CD4-positive, alpha-beta T cell treated with Interleukin-1 beta for 1 hour (primary cell): ENCODE data around the gene DCLRE1A.
A peak's percentile ranks its signal among the peaks of the same experiment; 100 is the strongest.
"Not testable (repeated sequence)": the region's sequence is repeated elsewhere in the genome, so short reads cannot be mapped to it uniquely, and the experiment has no call there.

Experiments used
- DNase-seq, 2 donors: peaks; one replicate each; pipeline ENCODE4 v3.0.0-alpha.2; 2020 to 2022

DCLRE1A gene

DNA sequence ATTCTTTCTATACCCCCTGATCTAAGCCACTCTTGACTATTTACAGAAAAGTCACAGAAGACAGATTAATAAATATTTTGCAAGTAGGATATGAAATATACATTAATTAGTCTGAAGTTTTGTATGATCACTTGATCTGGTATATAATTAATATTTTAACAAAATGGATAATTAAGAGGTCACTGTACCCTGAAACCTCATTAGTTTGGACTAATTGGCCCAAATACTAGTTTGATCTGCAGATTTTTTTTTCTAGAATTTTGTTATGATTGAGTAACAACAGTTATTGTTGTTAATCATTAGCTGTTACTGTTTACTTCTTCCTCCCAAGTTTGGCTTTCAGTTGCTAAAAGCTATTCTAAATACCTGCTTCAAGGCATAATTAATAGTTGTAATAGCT, 3.3 kb upstream of the DCLRE1A start:
- no peak for DNase-seq

DNA sequence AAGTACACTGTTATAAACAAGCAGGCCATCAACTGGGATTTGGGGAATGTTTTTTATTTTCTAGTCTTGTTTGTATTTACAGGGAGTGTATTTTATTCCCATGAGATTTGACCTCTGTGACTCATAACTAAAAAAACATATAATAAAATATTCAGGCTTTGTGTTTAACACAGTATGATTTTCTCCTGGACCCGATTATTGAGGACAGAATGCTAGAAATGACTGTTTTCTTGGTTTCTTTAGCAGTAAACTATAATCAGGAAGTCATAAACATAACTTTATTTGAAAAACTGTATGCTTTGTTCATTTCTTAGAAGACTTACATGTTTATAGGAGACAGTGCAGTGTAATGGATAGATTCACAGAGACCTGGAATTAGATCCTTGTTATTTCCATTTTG, 2.7 kb upstream of the DCLRE1A start:
- no peak for DNase-seq

DNA sequence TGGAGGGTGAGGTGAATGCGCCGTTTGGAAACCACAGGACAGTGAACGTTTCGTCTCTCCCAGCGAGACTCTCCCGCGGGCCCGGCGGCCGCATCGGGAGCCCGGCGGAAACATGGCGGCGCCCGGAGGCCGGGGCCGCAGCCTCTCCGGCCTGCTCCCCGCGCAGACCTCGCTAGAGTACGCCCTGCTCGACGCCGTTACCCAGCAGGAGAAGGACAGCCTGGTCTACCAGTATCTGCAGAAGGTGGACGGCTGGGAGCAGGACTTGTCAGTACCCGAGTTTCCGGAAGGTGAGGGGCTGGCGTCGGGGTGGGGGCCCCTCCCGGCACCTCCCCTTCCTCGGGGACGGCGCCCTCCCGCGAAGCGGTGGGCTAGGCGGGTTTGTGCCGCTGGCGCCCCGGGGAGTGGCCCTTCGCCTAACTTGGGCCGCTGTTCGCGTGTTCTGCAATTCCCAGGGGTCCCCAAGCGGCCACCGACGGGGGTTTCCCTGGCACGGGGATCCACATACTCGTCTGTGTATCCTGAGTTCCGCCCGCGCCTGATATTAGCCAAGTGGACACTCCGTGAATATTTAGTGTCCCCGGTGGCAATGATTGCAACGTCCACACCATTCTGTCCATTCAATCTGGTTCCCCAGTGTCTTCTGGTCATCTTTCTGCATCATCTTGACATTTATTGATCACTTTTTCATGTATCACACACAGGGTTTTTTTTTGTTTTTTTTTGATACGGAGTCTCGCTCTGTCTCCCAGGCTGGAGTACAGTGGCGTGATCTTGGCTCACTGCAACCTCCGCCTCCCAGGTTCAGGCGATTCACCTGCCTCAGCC, 1.1 kb upstream of the DCLRE1A start:
- peak; percentile 48 to 58 for DNase-seq

DNA sequence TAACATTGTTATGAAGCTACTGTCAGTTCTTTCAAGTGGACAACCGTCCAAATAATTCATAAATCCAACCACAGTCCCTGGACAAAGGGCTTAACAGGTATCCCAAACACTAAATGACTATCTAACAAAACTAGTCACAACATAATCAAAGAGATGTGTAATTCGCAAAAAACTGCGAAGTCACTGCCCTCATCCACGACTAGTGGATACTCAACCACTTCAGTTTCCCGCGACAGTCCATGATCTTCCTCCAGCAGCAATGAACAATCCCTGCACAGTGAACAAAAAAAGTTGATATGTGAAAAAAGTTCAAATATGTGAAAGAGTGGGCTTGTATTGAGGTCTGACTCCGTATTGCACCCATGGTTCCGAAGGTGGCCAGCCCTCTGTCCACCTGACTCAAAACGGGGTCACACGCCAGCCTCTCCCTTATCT, 287 bp downstream of the DCLRE1A start:
- DNase-seq: no peak

DNA sequence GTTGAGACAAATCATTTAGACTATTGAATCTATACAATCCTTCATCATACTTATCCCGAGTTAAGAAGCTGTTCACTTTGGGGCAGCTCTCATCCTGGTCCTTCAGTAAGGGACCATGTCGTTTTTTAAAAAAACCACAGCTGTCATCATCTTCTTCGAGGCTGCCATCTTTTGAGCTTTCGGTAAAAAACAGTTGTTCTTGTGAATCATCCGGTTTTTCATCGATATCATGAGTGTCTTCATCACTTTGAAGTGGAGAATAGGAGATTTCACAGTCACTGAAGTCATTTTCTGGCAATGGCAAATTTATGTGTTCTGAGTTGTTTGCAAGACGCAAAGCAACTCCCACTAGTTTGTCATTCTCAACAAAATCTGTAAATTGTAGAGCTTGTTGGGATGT, 3.9 kb downstream of the DCLRE1A start:
- no peak for DNase-seq

DNA sequence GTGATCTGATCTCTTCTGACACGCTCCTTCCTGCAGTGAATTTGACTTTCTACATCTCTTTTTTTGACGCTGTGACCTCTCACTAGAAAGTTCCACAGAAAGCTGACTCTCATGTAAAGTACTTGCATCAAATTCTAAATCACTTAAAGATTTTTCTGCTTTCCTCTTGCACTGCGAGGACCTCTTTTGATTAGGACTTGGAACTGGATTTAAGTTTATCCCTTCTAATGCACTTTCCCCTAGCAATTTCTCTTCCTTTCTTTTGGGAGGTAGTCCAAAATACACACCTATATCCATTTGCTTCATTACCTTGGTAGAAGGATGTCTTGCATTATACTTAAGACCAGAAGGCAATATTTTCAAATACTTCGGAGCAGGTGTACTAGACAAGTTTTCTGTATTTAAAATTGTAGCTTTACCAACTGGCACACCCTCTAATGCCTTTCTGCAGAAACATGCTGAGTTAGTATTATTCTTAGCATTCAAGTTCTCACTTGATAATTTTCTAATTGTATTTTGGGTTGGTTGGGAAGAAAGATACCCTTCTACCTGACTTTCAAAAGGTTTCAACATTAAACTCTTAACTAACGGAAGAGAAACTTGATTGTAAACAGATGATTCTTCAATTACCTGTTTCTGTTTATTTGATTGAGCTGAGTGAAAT, 4.6 kb downstream of the DCLRE1A start:
- DNase-seq: no peak

DNA sequence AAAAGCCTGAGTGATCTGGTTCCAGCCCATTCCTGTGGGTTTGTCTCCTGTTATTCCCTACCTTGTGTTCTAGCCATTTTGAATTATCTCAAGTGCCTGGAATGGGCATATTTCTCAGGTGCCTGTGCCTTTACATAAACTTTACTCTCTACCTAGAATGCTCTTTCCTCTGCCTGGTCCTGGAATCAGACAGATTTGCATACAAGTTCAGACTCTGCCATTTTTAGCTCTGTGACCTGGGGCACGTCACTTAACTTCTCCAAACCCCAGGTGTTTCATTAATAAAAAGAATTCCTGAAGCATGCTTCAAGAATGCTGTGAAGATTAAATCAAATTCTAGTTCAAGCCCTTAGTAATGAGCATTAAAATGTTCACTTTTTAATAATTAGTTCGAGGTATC, 7.8 kb downstream of the DCLRE1A start:
- no peak for DNase-seq

DNA sequence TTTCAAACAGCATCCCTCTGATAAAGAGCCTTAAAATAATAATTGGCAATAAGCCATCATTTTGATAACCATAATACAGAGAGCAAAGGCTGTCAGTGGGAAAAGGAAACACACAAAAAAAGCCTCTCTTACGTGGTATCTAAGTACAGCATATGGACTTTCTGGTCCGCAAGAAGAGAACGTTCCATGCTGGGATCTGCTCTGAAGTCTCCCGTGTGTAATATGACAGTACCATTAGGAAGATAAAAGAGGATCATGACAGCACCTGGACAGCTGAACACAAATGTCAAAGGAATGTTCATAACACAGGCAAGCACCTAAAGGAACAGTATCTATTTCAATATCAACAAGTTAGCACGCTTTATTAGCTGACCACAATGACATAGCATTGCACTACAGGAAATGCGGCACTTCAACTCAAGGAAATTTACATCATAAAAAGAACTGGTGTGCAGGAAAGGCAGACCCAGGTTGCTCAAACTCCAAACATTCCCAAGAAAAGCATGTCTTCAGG, 9.9 kb downstream of the DCLRE1A start:
- no peak for DNase-seq

DNA sequence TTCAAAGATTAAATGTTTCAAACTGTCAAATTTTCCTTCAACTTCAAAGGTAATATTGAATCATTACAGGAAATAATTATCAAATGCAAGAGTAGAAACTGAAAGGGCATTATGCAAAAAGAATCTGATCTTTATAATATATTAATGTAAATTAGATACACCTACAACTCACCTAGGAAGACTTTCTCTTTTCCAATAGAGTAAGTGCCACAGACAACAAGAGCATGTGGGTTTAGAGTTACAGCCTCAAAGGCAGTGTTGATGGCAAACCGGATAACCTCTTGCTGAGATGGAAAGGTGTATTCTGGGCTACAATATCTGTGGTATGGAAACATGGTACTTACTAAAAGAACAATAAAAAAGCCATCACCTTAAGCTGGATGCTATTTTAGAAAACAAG, 11.7 kb downstream of the DCLRE1A start:
- no peak for DNase-seq

DNA sequence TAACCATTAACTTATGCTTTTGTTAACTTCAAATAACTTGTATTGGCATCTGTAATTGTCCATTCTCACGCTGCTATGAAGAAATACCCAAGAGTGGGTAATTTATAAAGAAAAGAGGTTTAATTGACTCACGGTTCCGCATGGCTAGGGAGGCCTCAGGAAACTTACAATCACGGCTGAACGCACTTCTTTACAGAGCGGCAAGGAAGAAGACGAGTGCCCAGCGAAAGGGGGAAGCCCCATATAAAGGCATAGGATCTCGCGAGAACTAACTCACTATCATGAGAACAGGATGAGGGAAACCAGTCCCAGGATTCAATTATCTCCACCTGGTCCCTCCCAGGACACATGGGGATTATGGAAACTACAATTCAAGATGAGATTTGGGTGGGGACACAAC, 25.3 kb downstream of the DCLRE1A start:
- DNase-seq: not testable (repeated sequence)

DNA sequence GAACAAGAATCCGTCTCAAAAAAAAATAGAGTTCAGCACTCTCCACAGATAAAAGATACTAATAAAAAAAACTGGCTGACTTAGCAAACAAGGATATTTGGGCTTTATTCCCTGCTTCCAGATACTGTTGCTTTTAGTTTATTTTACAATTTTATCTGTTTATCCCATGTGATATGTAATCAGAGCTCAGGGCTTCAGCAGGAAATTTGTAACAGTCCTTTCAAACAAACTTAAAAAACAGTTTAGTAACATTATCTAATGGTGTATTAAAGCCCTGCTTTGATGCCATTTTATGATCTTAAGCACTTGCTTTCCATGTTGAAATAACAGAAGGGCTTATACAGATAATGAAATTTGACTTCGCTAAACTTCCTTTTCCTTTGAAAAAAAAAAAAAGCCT, 28.1 kb downstream of the DCLRE1A start:
- no peak for DNase-seq

DNA sequence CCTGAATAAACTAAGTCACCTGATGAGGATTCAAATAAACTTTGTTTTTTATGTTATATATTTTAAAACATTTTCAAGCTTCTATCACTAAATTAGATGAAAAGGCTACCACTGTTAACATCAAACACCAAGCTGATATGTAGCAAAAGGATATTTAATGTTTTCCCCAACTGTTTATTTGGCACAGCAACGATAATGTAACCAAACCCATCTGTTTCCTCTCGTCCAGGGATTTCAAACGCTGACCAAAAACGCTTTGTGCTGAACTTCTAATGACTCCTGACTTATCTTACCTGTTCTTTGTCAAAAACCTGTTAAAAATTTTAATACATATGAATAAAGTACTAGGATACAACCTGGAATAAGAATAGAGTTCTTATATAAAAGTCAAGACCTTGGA, 30.5 kb downstream of the DCLRE1A start:
- no peak for DNase-seq

DNA sequence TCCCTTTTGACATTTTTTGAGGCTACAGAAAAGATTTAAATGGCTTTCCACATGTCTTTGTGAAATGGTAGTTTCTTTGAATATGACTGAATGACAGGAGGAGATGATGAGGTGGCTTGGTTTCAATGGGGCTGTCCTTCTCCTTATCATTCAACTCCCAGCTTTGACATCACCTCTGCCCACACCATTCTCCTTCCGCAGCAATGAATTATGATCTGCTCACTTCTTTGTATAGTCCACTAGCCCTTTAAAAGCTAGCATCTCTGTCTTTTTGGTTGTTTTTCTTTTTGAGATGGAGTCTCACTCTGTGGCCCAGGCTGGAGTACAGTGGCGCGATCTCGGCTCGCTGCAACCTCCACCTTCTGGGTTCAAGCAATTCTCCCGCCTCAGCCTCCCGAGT, 31.7 kb downstream of the DCLRE1A start:
- DNase-seq: no peak

DNA sequence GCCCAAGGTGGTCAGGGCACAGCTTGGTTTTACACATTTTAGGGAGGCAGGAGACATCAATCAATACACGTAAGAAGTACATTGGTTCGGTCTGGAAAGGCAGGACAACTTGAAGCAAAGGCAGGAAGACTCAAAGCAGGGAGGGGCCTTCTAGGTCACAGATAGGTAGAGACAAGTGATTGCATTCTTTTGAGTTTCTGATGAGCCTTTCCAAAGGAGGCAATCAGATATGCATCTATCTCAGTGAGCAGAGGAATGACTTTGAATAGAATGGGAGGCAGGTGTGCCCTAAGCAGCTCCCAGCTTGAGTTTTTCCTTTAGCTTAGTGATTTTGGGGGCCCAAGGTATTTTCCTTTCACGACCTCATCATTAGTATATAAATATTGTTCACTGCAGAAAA, 32.6 kb downstream of the DCLRE1A start:
- DNase-seq: not testable (repeated sequence)

DNA sequence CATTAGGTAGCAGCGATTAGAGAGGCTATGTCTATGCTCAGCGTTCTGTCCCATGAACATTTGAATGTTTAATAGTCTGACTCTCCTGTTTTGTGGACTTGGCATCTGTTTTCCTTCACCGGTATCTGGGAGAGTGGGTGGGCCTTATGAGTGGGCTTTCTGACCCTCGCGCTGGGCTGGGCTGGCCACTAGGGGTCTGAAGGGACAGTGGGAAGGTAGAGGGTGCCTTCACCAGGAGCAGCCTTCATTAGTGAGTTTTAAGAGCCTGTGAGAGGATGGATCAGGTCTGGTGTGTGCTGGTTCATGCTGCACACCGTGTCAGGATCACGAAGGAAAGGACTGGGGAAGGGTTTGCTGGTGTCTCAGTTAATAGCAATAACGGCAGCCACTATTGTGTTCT, 33.4 kb downstream of the DCLRE1A start:
- no peak for DNase-seq

DNA sequence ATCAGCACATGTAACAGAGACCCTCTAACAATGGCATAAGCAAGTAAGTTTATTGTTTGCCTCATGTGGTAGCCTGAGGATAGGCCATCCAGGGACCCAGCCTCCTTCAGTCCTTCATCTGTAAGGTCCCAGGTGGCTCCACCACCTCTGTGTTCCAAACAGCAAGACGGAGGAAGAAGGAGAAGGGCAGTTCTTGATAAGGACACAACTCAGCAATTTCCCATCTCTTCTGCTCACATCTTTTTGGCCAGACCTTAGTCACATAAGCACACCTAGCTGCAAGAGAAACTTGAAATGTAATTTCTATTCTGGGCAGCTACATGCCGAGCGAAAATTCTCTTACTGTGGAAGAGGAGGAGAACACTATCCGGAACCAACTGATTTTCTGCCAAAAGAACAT, 33.9 kb downstream of the DCLRE1A start:
- no peak for DNase-seq

DNA sequence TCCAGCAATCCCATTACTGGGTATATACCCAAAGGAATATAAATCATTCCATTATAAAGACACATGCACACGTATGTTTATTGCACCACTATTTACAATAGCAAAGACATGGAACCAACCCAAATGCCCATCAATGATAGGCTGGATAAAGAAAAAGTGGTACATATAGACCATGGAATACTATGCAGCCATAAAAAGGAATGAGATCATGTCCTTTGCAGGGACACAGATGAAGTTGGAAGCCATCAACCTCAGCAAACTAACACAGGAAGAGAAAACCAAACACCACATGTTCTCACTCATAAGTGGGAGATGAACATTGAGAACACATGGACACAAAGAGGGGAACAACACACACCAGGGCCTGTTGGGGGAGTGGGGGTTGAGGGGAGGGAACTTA, 39.2 kb downstream of the DCLRE1A start:
- DNase-seq: not testable (repeated sequence)

DNA sequence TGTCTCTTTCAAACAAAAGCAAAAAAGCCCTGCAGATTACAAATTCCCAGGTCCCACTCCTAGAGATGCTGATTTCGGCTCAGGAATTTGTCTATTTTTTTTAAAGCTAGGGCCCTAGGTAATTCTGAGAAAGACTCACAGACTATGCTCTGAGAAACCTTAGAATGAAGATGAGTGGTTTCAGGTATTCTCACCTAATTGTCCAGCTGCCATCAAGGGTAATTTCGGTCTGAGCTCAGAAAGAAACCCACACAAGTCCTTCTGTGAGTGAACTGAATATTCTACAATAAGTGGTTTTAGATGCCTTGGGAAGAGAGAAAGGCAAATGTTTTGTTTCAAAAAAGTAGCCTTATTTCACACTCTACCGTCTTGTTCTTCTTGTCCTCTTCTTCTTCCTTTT, 45.7 kb downstream of the DCLRE1A start:
- no peak for DNase-seq

DNA sequence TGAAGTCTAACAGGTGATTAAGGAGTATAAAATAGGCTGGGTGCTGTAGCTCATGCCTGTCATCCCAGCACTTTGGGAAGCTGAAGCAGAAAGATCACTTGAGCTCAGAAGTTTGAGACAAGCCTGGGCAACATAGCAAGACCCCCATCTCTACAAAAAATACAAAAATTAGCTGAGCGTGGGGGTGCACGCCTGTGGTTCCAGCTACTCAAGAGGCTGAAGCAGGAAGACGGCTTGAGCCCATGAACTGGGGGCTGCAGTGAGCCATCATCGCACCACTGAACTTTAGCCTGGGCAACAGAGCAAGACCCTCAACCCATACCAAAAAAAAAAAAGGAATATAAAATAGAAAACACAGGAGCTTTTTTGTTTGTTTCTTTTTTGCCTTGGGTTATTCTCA, 47.4 kb downstream of the DCLRE1A start:
- no peak for DNase-seq

DNA sequence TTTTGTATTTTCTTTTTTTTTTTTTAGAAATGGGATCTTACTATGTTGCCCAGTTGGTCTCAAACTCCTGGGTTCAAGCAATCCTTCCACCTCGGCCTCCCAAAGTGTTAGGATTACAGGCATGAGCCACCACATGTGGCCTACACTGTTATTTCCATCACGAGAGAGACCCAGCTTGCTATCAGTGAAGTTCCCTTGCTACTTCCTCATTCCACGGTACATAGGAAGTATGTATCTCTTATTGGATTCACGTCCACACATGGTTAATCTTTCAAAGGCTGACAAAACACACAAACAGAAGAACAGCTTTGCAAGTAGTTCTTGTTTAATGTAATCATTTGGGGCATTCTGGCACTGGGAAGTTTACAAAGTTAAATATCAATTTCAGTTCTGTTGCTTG, 50.9 kb downstream of the DCLRE1A start:
- DNase-seq: no peak

DNA sequence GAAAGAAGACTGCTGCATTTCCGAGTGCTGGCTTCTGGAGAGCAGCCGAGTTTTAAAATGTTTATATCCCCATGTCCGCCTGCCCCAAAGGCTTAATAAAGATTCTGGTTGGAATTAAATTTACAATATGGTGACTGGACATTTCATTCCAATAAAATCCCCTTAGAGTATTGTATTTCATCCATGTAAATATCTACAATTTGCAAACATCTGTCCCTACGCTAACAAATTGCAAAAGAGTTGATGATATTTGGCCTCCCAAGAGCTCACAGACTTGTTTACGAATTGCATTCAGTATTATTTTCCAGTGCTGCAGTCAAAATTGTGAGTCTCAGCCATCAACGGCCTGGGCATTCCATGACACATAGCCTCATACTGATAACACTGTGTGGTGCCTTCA, 52.3 kb downstream of the DCLRE1A start:
- no peak for DNase-seq

DNA sequence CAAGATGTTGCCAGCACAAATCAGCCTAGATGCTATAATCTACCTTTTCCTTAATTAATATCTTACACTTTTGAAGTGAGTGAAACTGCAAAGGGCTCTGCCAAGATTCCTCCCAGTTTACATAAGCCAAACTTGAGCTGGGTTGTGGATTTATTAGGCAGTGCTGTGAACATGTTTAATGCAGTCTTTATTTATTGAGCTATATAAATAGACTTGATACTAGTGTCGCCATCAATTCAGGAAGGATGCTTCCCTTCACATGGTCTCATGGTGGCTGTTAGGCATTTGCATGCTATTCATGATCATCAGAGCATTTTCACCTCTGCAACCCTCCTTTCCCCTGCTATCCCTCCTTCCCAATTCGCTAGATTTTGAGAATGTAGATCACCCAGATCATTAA, 62.2 kb downstream of the DCLRE1A start:
- no peak for DNase-seq

DNA sequence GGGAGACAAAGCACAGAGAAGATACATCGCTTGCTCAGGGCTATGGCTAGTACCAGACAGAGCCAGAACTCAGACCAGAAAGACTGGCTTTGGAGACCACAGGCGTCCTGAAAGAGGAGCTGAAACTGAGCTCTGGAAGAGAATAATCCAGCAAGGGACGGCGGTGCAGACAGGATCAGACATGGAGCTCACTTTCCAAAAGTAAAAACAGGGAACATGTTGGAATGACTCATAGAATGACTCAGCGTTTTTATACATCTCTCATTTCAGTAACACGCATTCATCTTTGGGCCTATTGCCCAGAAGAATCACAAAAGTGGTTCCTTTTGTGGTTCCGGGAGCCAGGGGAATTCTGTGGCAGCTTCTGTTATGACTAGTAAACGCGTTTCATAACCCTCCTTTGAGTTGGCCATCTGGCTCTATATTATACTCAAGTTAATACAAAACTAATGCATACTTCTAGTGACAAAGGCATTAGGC, 65.2 kb downstream of the DCLRE1A start:
- no peak for DNase-seq
